ENCODE data around the gene CFAP92.

The CFAP92 gene

DNA sequence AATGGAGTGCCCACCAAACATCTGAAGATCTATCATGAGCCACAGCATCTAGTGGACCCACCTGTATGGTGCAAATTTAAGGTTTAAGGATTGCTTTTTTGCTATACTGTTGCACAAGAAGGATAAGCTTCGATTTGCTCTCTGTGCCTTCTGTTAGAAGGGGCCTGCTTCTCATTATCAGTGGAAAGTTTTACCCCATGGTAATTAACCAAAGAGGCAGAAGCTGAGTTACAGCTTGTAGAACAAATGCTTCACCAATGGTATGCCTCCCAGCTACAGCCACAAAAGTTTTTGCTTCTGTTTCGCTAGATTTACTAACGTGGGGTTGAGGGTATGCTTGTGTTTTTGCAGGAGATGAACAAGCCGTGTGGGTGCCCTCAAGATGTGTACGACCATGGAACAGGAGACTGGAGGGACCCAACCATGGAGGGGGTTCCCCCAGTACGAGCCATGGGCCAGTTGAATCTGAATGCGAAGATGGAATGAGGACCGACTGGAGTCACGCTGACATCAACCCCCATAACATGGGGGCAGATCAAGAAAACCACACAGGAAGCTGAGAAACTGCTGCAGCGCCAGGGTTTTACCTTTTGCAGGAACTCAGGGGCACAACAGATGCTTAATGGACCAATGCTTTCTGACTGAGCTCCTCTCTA lies 70.9 kb downstream of the CFAP92 start:
- TF ChIP-seq, protein P1, sequence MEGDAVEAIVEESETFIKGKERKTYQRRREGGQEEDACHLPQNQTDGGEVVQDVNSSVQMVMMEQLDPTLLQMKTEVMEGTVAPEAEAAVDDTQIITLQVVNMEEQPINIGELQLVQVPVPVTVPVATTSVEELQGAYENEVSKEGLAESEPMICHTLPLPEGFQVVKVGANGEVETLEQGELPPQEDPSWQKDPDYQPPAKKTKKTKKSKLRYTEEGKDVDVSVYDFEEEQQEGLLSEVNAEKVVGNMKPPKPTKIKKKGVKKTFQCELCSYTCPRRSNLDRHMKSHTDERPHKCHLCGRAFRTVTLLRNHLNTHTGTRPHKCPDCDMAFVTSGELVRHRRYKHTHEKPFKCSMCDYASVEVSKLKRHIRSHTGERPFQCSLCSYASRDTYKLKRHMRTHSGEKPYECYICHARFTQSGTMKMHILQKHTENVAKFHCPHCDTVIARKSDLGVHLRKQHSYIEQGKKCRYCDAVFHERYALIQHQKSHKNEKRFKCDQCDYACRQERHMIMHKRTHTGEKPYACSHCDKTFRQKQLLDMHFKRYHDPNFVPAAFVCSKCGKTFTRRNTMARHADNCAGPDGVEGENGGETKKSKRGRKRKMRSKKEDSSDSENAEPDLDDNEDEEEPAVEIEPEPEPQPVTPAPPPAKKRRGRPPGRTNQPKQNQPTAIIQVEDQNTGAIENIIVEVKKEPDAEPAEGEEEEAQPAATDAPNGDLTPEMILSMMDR (IDR thresholded peaks at IDR 0.05) = no peak

DNA sequence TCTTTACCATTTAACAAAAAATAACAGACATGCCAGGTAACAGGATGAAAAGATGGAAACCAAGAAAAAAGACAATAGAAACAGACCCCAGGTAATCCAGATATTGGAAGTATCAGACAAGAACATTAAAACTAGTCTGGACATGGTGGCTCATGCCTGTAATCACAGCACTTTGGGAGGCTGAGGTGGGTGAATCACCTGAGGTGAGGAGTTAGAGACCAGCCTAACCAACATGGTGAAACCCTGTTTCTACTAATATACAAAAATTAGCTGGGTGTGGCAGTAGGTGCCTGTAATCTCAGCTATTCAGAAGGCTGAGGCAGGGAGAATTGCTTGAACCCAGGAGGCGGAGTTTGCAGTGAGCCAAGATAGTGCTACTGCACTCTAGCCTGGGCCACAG lies 73.9 kb downstream of the CFAP92 start:
- TF ChIP-seq, protein P1 (IDR thresholded peaks at IDR 0.05) = no peak

DNA sequence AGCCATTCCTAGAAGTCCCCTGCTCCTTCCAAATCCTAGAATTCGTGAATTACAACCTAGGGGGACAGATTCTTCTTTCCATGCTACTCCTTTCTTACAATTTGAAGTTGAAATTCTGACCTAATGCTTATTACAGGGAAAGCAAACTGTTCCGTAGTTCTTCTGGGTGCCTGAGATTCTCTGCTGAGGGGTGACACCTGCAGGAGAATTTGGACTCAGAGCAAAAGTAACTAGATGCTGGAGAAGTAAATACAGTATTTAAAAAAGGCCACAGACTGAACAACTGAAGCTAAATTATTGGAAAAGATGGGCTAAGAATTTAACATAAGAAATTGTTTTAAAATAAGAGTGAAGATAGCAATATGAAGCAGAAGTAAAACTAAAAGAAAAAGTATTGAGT lies 76.6 kb downstream of the CFAP92 start:
- TF ChIP-seq, protein P1 (IDR thresholded peaks at IDR 0.05) = no peak

- TF ChIP-seq, protein P1 (IDR thresholded peaks at IDR 0.05) = no peak
These were observed 78.8 kb downstream of the CFAP92 start for GRCh38 chr3:128914966-128915645.

DNA sequence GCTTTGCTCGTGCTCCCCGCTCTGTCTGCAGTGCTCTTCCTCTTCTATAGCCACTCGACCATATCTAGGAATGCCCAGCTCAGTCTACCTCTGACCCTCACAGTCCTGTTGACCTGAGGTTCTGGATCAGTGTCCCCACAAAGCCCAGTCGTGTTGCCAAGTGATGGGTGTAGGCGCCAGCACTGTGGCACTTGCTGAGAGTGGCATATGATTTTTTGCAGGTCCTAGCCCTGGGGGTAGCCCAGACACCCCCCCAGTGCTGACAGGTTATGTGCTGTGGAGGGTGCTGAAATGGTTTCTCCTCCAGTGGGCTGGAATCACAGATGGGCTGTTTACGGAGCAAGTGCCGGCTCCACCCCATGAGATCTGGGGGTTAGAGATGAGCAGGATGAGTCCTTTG lies 82.0 kb downstream of the CFAP92 start:
- TF ChIP-seq, protein P1 (IDR thresholded peaks at IDR 0.05) = no peak

DNA sequence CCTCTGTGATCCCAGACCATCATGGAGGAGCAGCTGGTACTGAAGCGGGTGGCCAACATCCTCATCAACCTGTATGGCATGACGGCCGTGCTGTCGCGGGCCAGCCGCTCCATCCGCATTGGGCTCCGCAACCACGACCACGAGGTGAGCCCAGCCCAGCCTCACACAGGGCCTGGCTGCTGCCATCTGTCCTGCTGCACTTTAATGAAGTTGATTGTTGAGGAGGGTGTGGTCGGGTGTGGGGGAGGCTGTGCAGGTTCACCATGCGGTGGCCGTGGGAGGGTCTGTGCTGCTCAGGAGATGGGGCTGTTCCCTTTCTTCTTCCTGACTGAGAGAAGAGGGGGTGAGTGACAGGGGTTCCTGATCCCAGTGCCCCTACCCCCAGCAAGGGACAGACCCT lies 83.9 kb downstream of the CFAP92 start:
- TF ChIP-seq, protein P1 (IDR thresholded peaks at IDR 0.05) = no peak

- TF ChIP-seq, protein P1 (IDR thresholded peaks at IDR 0.05) = no peak
These were observed 84.9 kb downstream of the CFAP92 start for GRCh38 chr3:128908951-128909350.
